GM18526 (cell line): ENCODE data around the gene RBBP7.

Source experiments
- POLR2A ChIP-seq: IDR thresholded peaks from 3 replicates; pipeline ENCODE4 v1.6.1; 2011; ENCODE audit not compliant: insufficient read length; ENCODE audit errors: extremely low read depth

The RBBP7 gene

GRCh38 chrX:16807976-16808542 is 62.1 kb downstream of the RBBP7 start:
- TF ChIP-seq POLR2A, result no peak

- TF ChIP-seq POLR2A, result no peak
Observed at GRCh38 chrX:16807548-16807947, 62.6 kb downstream of the RBBP7 start.

- no peak for TF ChIP-seq POLR2A
Observed at GRCh38 chrX:16804923-16805464, 65.2 kb downstream of the RBBP7 start.

GRCh38 chrX:16797841-16798240 is 72.3 kb downstream of the RBBP7 start:
- no peak for TF ChIP-seq POLR2A

GRCh38 chrX:16797358-16797757 is 72.8 kb downstream of the RBBP7 start:
- TF ChIP-seq POLR2A, result no peak

- TF ChIP-seq POLR2A, result no peak
Observed at GRCh38 chrX:16796298-16796697, 73.9 kb downstream of the RBBP7 start.
